SU-DHL-6 (cell line): ENCODE results near the gene IKZF2.

ENCODE experiments used
- EZH2phosphoT487 ChIP-seq: fragments of 200-600 bp; sonication (generic), shearing (Covaris generic); conservative IDR thresholded peaks from 2 replicates; pipeline ENCODE4 v1.6.1; 2018; ENCODE audit warnings: mild to moderate bottlenecking, antibody characterized with exemption, low read length, moderate library complexity, mixed read lengths
- TF ChIP-seq, protein P1 (sequence below): fragments of 200-600 bp; sonication (generic); IDR thresholded peaks from one replicate; pipeline ENCODE4 v1.5.1; 2017; ENCODE audit warnings: antibody characterized with exemption, mild to moderate bottlenecking, low read length, moderate library complexity; ENCODE audit not compliant: insufficient read depth, poor library complexity, severe bottlenecking

DNA sequence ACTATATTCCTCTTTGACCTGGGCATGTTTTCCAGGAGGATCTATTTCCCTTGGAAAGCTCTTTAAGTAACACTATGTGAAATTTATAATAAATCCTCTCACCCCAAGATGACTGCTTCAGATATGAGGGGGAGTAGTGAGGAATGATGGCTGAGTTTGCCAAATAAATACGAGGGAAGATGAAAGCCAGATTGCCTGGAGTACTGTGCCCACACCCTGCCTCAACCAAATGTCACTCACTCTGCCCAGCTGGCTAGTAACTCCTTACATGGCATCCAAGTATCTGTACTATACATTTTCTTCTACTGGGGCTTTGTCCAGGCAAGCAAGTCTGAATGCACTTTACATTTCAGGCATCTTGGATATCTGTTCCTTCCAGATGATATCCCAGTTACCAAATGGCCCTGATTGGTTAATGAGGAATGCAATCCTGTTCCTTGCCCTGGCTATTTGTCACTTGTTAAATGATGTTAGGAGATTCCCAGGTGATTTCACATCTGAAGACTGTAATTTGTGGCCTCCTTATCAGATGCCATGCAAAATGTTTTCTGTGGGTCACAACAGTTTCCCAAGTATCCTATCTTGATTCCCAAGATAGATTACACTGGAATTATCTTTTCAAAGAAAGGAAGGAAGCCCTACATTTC is 191.8 kb downstream of the IKZF2 start:
- TF ChIP-seq, protein P1, sequence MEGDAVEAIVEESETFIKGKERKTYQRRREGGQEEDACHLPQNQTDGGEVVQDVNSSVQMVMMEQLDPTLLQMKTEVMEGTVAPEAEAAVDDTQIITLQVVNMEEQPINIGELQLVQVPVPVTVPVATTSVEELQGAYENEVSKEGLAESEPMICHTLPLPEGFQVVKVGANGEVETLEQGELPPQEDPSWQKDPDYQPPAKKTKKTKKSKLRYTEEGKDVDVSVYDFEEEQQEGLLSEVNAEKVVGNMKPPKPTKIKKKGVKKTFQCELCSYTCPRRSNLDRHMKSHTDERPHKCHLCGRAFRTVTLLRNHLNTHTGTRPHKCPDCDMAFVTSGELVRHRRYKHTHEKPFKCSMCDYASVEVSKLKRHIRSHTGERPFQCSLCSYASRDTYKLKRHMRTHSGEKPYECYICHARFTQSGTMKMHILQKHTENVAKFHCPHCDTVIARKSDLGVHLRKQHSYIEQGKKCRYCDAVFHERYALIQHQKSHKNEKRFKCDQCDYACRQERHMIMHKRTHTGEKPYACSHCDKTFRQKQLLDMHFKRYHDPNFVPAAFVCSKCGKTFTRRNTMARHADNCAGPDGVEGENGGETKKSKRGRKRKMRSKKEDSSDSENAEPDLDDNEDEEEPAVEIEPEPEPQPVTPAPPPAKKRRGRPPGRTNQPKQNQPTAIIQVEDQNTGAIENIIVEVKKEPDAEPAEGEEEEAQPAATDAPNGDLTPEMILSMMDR: no peak
- TF ChIP-seq EZH2phosphoT487: no peak
